Thoracic aorta (tissue), 2 donors: ENCODE results near the gene ROBO1. TPM values are rescaled to one million over a fixed set of nuclear protein-coding genes. Genes with fewer than 3 reads are reported as not detected.

ENCODE experiments used
- ATAC-seq: fragments of 150-250 bp; one replicate; pipeline ENCODE4 v1.8.0; 2017; ENCODE audit warnings: low read depth; ENCODE audit not compliant: insufficient number of reproducible peaks, low FRiP score
- DNase-seq: peaks from one replicate; pipeline ENCODE4 v3.0.0-alpha.2; 2020; ENCODE audit warnings: low spot score
- H3K27ac ChIP-seq, 2 donors: fragments of 200-600 bp; sonication (generic); 1 replicate in 1 of 2; 2 replicates in 1 of 2; pipeline ENCODE4 v1.5.1; 2016; ENCODE audit warnings: mild to moderate bottlenecking in 2 of 2, moderate library complexity in 2 of 2
- H3K27me3 ChIP-seq: fragments of 200-600 bp; sonication (generic); replicated peaks from 2 replicates; pipeline ENCODE4 v1.6.0; 2016; ENCODE audit warnings: mild to moderate bottlenecking; ENCODE audit not compliant: insufficient read depth
- H3K36me3 ChIP-seq: fragments of 200-600 bp; sonication (generic); one replicate; pipeline ENCODE4 v1.5.1; 2016
- H3K4me1 ChIP-seq, 2 donors: fragments of 200-600 bp; sonication (generic); 1 replicate in 1 of 2; 2 replicates in 1 of 2; pipeline versions ENCODE4 v1.5.1 to v1.6.0; 2016; ENCODE audit warnings: low read depth in 2 of 2, mild to moderate bottlenecking in 1 of 2; ENCODE audit not compliant: control insufficient read depth in 1 of 2
- H3K4me3 ChIP-seq: fragments of 200-600 bp; sonication (generic); 2 replicates; pipeline ENCODE4 v1.5.1; 2016; ENCODE audit warnings: mild to moderate bottlenecking
- H3K9me3 ChIP-seq: fragments of 200-600 bp; sonication (generic); 2 replicates; pipeline ENCODE4 v1.5.1; 2016
- CTCF ChIP-seq: fragments of 200-600 bp; sonication (generic); IDR thresholded peaks from one replicate; pipeline ENCODE4 v1.5.1; 2019; ENCODE audit warnings: antibody characterized with exemption
- total RNA-seq, 2 donors: library from RNA; depleted of rRNA; stranded (reverse); fragments of >200 nt; gene quantifications; one replicate each; pipeline versions ENCODE4 v1.1.0 to v1.2.3, GENCODE V29; 2016

Gene ROBO1
- total RNA-seq, 2 donors from 2014 or later, result 13.3 to 24.4 TPM

GRCh38 chr3:79418855-79419621 lies 348.8 kb downstream of the ROBO1 start:
- H3K4me1 ChIP-seq, result no peaks in the 10 kb centered on the region
- DNase-seq (no peak), ATAC-seq (no peak)
- no peak overlapping the region for H3K4me3 ChIP-seq
- H3K9me3 ChIP-seq, result no peaks in the 10 kb centered on the region
- no peaks in the 10 kb centered on the region for H3K27me3 ChIP-seq
- TF ChIP-seq CTCF, result no peak
- H3K36me3 ChIP-seq, result no peaks in the 10 kb centered on the region
- H3K27ac ChIP-seq, result no peak overlapping the region

- DNase-seq, result no peak
- H3K36me3 ChIP-seq, result no peaks in the 10 kb centered on the region
- no peaks in the 10 kb centered on the region for H3K27me3 ChIP-seq
- H3K4me3 ChIP-seq, result no peak overlapping the region
- TF ChIP-seq CTCF, result no peak
- H3K27ac ChIP-seq, result no peak overlapping the region
- no peaks in the 10 kb centered on the region for H3K4me1 ChIP-seq
- ATAC-seq, result no peak
- no peaks in the 10 kb centered on the region for H3K9me3 ChIP-seq
These were observed 352.4 kb downstream of the ROBO1 start for GRCh38 chr3:79415356-79415755.

- no peak for DNase-seq
These were observed 353.0 kb downstream of the ROBO1 start for GRCh38 chr3:79414806-79415205.

GRCh38 chr3:79414035-79414434 lies 353.8 kb downstream of the ROBO1 start:
- Histone ChIP-seq H3K4me3 (no peak overlapping the region), H3K27me3 (no peaks in the 10 kb centered on the region), H3K9me3 (no peaks in the 10 kb centered on the region), H3K36me3 (no peaks in the 10 kb centered on the region), H3K27ac (no peak overlapping the region), H3K4me1 (no peaks in the 10 kb centered on the region)
- no peak for TF ChIP-seq CTCF
- no peak for DNase-seq
- no peak for ATAC-seq

More at GRCh38 chr3:79414806-79415205, 353.0 kb downstream of the ROBO1 start:
- Histone ChIP-seq H3K4me1 (no peaks in the 10 kb centered on the region), H3K27ac (no peak overlapping the region), H3K9me3 (no peaks in the 10 kb centered on the region), H3K36me3 (no peaks in the 10 kb centered on the region), H3K4me3 (no peak overlapping the region), H3K27me3 (no peaks in the 10 kb centered on the region)
- no peak for ATAC-seq
- TF ChIP-seq CTCF, result no peak

- Histone ChIP-seq H3K27me3 (no peaks in the 10 kb centered on the region), H3K36me3 (no peaks in the 10 kb centered on the region), H3K9me3 (no peaks in the 10 kb centered on the region), H3K27ac (no peak overlapping the region), H3K4me3 (no peak overlapping the region), H3K4me1 (no peaks in the 10 kb centered on the region)
- DNase-seq (no peak), ATAC-seq (no peak)
- no peak for TF ChIP-seq CTCF
These were observed 355.3 kb downstream of the ROBO1 start for GRCh38 chr3:79412537-79412936.
